HCT116 (cell line): ENCODE measurements around the gene RIPOR1. TPM values are rescaled to one million over a fixed set of nuclear protein-coding genes. Genes with fewer than 3 reads are reported as not detected.
A peak's percentile ranks its signal among the peaks of the same experiment; 100 is the strongest.

ENCODE experiments used
- ATAC-seq: fragments of 200-7000 bp; cut with Tn5 transposase; 2 replicates; pipeline ENCODE4 v1.9.1; 2020; ENCODE audit warnings: mild to moderate bottlenecking, moderate library complexity
- BruUV-seq: library from RNA; stranded (reverse); fragments of 400-500 nt; replicated peaks from 2 replicates; lab custom pipeline; 2021; lab: Mats Ljungman, UMichigan
- CTCF ChIA-PET: fragments of 300-600 bp; sonication (Branson Sonifier 250); formaldehyde crosslinking; loops from one replicate; lab custom pipeline; 2021; ENCODE audit warnings: antibody characterized with exemption; lab: Charles Lee
- POLR2A ChIA-PET: fragments of 300-600, 350-600 bp; sonication (Branson Sonifier 250); formaldehyde crosslinking; loops from one replicate; lab custom pipeline; 2021; ENCODE audit warnings: antibody characterized with exemption; lab: Charles Lee
- RAD21 ChIA-PET, 2 experiments: fragments of 300-600 bp; sonication (Branson Sonifier 250); formaldehyde crosslinking; loops; one replicate each; lab custom pipeline; 2023; ENCODE audit warnings: low total read pairs in 2 of 2; ENCODE audit not compliant: uncharacterized antibody in 2 of 2, unreplicated experiment in 2 of 2, low non-redundant PET in 1 of 2; lab: Charles Lee
- DNase-seq: peaks from one replicate; pipeline ENCODE4 v3.0.0-alpha.2; 2010; ENCODE audit warnings: low read depth, low spot score
- H2AFZ ChIP-seq: fragments of 200-600 bp; shearing (Covaris generic), sonication (generic); 2 replicates; pipeline ENCODE4 v1.6.1; 2017; ENCODE audit warnings: low read depth, mixed run types, mixed read lengths, antibody characterized with exemption, low read length; ENCODE audit not compliant: poor library complexity, severe bottlenecking
- H3K27ac ChIP-seq: 2 replicates; pipeline ENCODE4 v1.5.1; 2012; ENCODE audit warnings: low read depth, low read length
- H3K27me3 ChIP-seq: fragments of 200-600 bp; sonication (generic); 2 replicates; pipeline ENCODE4 v1.6.1; 2016; ENCODE audit warnings: mixed run types, low read length, mixed read lengths; ENCODE audit not compliant: insufficient read depth
- H3K36me3 ChIP-seq, 2 experiments: fragments of 200-500 bp in 1 of 2; fragments of 200-600 bp in 1 of 2; sonication (Bioruptor generic) in 1 of 2; sonication (generic) in 1 of 2; 2 replicates each; pipeline versions ENCODE4 v1.5.1 to v1.6.1; 2014 to 2016; ENCODE audit warnings: low read length in 2 of 2, inconsistent platforms in 1 of 2, mixed read lengths in 1 of 2, mixed run types in 1 of 2; ENCODE audit not compliant: insufficient read depth in 2 of 2, control insufficient read depth in 1 of 2
- H3K4me1 ChIP-seq, 2 experiments: fragments of 200-600 bp in 1 of 2; sonication (generic) in 1 of 2; 2 replicates each; pipeline versions ENCODE4 v1.5.1 to v1.6.1; 2012 to 2017; ENCODE audit warnings: low read length in 2 of 2, inconsistent platforms in 1 of 2, mild to moderate bottlenecking in 1 of 2, mixed read lengths in 1 of 2, mixed run types in 1 of 2, moderate library complexity in 1 of 2; ENCODE audit not compliant: insufficient read depth in 2 of 2, control insufficient read depth in 1 of 2
- H3K4me2 ChIP-seq: fragments of 200-600 bp; sonication (generic); 2 replicates; pipeline ENCODE4 v1.6.1; 2017; ENCODE audit warnings: mixed run types, low read length, mixed read lengths
- H3K4me3 ChIP-seq, 2 experiments: fragments of 200-600 bp in 1 of 2; sonication (generic) in 1 of 2; replicated peaks in 1 of 2; 2 replicates each; pipeline ENCODE4 v1.5.1; 2011 to 2016; ENCODE audit warnings: low read length in 2 of 2, control low read depth in 1 of 2, low read depth in 1 of 2, mild to moderate bottlenecking in 1 of 2, mixed read lengths in 1 of 2, mixed run types in 1 of 2
- H3K79me2 ChIP-seq: fragments of 200-600 bp; sonication (generic); 2 replicates; pipeline ENCODE4 v1.6.1; 2017; ENCODE audit warnings: mild to moderate bottlenecking, mixed run types, low read length, moderate library complexity, mixed read lengths; ENCODE audit not compliant: insufficient read depth
- H3K9ac ChIP-seq: fragments of 200-600 bp; sonication (generic); 2 replicates; pipeline ENCODE4 v1.6.1; 2016; ENCODE audit warnings: low read length, mixed read lengths
- H3K9me2 ChIP-seq: fragments of 200-600 bp; sonication (generic), shearing (Covaris generic); 2 replicates; pipeline ENCODE4 v1.6.1; 2017; ENCODE audit warnings: mixed run types, mild to moderate bottlenecking, moderate library complexity; ENCODE audit not compliant: insufficient read depth
- H3K9me3 ChIP-seq, 2 experiments: fragments of 200-500 bp in 1 of 2; fragments of 200-600 bp in 1 of 2; sonication (Bioruptor generic) in 1 of 2; sonication (generic) in 1 of 2; 2 replicates each; pipeline ENCODE4 v1.6.1; 2014 to 2017; ENCODE audit warnings: low read length in 2 of 2, mixed read lengths in 2 of 2, inconsistent platforms in 1 of 2, low read depth in 1 of 2, mild to moderate bottlenecking in 1 of 2, mixed run types in 1 of 2, moderate library complexity in 1 of 2; ENCODE audit not compliant: control insufficient read depth in 1 of 2, insufficient read depth in 1 of 2
- H4K20me1 ChIP-seq: fragments of 200-600 bp; sonication (generic), shearing (Covaris generic); 2 replicates; pipeline ENCODE4 v1.6.1; 2017; ENCODE audit warnings: mixed run types, mild to moderate bottlenecking, moderate library complexity; ENCODE audit not compliant: insufficient read depth
- CBX3 ChIP-seq: IDR thresholded peaks from 2 replicates; pipeline ENCODE4 v1.6.1; 2012; ENCODE audit warnings: low read depth
- EGR1 ChIP-seq: IDR thresholded peaks from 2 replicates; pipeline ENCODE4 v1.6.1; 2012; ENCODE audit warnings: low read depth
- ELF1 ChIP-seq: IDR thresholded peaks from 2 replicates; pipeline ENCODE4 v1.6.1; 2012; ENCODE audit warnings: low read depth, borderline replicate concordance
- EZH2 ChIP-seq: fragments of 200-600 bp; sonication (generic); IDR thresholded peaks from 2 replicates; pipeline ENCODE4 v1.6.1; 2017; ENCODE audit warnings: antibody characterized with exemption, mixed run types
- EZH2phosphoT487 ChIP-seq: fragments of 200-600 bp; IDR thresholded peaks from 2 replicates; pipeline ENCODE4 v1.6.1; 2018; ENCODE audit warnings: antibody characterized with exemption, borderline replicate concordance
- POLR2A ChIP-seq: IDR thresholded peaks from 2 replicates; pipeline ENCODE4 v1.7.0; 2011; ENCODE audit warnings: borderline replicate concordance; ENCODE audit not compliant: insufficient read depth, insufficient read length; ENCODE audit errors: extremely low read depth
- POLR2AphosphoS5 ChIP-seq: IDR thresholded peaks from 2 replicates; pipeline ENCODE4 v1.6.1; 2011; ENCODE audit warnings: mild to moderate bottlenecking, low read depth, low read length, moderate library complexity
- RAD21 ChIP-seq: IDR thresholded peaks from 2 replicates; pipeline ENCODE4 v1.6.1; 2012; ENCODE audit warnings: low read depth, mild to moderate bottlenecking
- SIN3A ChIP-seq: IDR thresholded peaks from 2 replicates; pipeline ENCODE4 v1.6.1; 2012; ENCODE audit warnings: low read depth
- TCF7L2 ChIP-seq: IDR thresholded peaks from 2 replicates; pipeline ENCODE4 v1.7.0; 2011; ENCODE audit warnings: borderline replicate concordance, inconsistent platforms; ENCODE audit not compliant: insufficient read depth, insufficient read length; ENCODE audit errors: extremely low read depth
- YY1 ChIP-seq: IDR thresholded peaks from 2 replicates; pipeline ENCODE4 v1.6.1; 2011; ENCODE audit warnings: low read length, low read depth, moderate library complexity, mild to moderate bottlenecking; ENCODE audit not compliant: insufficient replicate concordance; ENCODE audit errors: extremely low read depth
- intact Hi-C: fragments of 100-400 bp; cut with micrococcal nuclease; formaldehyde crosslinking; loops from 2 replicates; pipeline ENCODE4 v1.10.0; 2022
- total RNA-seq: library from RNA; stranded (reverse); gene quantifications from one replicate; pipeline ENCODE4 v1.2.1, GENCODE V29; 2021; ENCODE audit not compliant: unreplicated experiment
- TF ChIP-seq, protein P1 (sequence below): IDR thresholded peaks from 2 replicates; pipeline ENCODE4 v1.6.1; 2012; ENCODE audit warnings: low read depth
- TF ChIP-seq, protein P2 (sequence below): IDR thresholded peaks from 2 replicates; pipeline ENCODE4 v1.6.1; 2011; ENCODE audit warnings: mild to moderate bottlenecking, low read length, moderate library complexity; ENCODE audit not compliant: insufficient replicate concordance; ENCODE audit errors: extremely low read depth
- TF ChIP-seq, protein P3 (sequence below), 3 experiments: fragments of 200-600 bp in 1 of 3; sonication (generic) in 1 of 3; IDR thresholded peaks in 2 of 3; conservative IDR thresholded peaks in 1 of 3; 2 replicates each; pipeline ENCODE4 v1.5.1; 2012 to 2017; ENCODE audit warnings: low read depth in 2 of 3, low read length in 2 of 3, antibody characterized with exemption in 1 of 3, borderline replicate concordance in 1 of 3, control low read depth in 1 of 3, mild to moderate bottlenecking in 1 of 3, mixed read lengths in 1 of 3, mixed run types in 1 of 3, moderate library complexity in 1 of 3; ENCODE audit not compliant: insufficient read depth in 1 of 3

The RIPOR1 gene
- total RNA-seq, 1 experiment from 2014 or later = 60.0 TPM

DNA sequence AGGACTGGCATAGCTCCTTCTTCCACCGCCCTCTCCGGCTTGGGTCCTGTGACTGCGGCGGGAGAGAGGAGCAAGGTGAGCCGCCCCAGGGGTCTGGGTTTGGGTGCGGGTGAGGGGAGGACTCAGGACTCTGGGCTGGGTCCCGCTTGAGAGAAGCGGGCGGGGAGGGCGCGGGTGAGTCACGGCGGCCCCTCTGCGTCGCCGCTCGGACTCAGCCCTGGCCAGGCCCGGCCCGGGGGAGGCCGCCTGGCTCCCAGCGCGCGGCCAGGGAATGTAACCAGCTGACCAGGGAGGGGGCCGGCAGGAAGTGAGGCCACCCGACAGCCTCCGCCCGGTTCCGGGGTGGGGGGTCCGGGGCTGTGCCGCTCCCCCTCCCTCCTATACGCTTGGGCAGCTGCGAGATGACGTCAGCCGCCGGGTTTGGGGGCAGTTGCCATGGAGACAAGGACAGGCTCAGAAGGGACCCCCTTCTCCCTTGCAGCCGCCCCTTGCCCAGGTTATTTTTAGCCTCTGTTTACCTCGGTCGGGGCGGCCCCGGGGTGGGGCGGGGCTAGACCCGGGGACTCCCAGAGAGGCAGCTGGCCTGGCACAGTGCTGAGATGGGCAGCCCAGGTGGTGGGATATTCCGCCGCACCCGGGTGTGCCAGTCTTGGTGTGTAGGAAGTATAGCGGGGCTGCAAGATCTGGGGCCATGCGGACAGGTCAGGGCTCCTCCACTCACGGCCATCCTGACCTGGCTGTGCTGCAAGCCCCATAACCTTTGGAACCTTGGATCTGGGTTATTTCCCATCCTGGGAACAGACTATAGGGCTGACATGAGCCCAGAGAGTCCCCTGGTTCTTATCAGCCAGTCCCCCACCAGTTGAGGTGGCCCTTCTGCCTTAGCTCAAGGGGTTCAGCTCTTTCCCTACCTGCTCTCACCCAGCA lies 1.6 kb downstream of the RIPOR1 start:
- Histone ChIP-seq H3K79me2 (peaks cover 35% of the 10 kb centered on the region), H3K9me3 (no peaks in the 10 kb centered on the region), H3K4me2 (peak overlapping the region; percentile 99), H2AFZ (no peak overlapping the region), H3K4me3 (peak overlapping the region; percentile 77 to 91), H4K20me1 (no peaks in the 10 kb centered on the region), H3K4me1 (peaks cover 17 to 55% of the 10 kb centered on the region in 2 experiments), H3K9me2 (no peaks in the 10 kb centered on the region), H3K27ac (peak overlapping the region; percentile 90), H3K9ac (peak overlapping the region; percentile 88), H3K27me3 (no peaks in the 10 kb centered on the region), H3K36me3 (no peaks in the 10 kb centered on the region)
- CTCF ChIA-PET = interaction anchor here (5.4 kb wide), 1 partner anchor 9 kb away, joined by 37 read pairs; no protein-coding TSS in a partner anchor
- BruUV-seq = TSS peak; percentile 23
- DNase-seq (no peak), ATAC-seq (peak; percentile 25)
- intact Hi-C loops = no loop called here
- RAD21 ChIA-PET = no interaction called here
- POLR2A ChIA-PET = no interaction called here
- TF ChIP-seq YY1 (no peak), SIN3A (no peak), EGR1 (no peak), EZH2phosphoT487 (no peak), CBX3 (no peak), EZH2 (no peak), POLR2A (no peak), POLR2AphosphoS5 (no peak; the same call in 1 of the 2 replicates), RAD21 (no peak), ELF1 (no peak), TCF7L2 (no peak)
- TF ChIP-seq, protein P1, sequence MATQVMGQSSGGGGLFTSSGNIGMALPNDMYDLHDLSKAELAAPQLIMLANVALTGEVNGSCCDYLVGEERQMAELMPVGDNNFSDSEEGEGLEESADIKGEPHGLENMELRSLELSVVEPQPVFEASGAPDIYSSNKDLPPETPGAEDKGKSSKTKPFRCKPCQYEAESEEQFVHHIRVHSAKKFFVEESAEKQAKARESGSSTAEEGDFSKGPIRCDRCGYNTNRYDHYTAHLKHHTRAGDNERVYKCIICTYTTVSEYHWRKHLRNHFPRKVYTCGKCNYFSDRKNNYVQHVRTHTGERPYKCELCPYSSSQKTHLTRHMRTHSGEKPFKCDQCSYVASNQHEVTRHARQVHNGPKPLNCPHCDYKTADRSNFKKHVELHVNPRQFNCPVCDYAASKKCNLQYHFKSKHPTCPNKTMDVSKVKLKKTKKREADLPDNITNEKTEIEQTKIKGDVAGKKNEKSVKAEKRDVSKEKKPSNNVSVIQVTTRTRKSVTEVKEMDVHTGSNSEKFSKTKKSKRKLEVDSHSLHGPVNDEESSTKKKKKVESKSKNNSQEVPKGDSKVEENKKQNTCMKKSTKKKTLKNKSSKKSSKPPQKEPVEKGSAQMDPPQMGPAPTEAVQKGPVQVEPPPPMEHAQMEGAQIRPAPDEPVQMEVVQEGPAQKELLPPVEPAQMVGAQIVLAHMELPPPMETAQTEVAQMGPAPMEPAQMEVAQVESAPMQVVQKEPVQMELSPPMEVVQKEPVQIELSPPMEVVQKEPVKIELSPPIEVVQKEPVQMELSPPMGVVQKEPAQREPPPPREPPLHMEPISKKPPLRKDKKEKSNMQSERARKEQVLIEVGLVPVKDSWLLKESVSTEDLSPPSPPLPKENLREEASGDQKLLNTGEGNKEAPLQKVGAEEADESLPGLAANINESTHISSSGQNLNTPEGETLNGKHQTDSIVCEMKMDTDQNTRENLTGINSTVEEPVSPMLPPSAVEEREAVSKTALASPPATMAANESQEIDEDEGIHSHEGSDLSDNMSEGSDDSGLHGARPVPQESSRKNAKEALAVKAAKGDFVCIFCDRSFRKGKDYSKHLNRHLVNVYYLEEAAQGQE = no peak
- TF ChIP-seq, protein P2, sequence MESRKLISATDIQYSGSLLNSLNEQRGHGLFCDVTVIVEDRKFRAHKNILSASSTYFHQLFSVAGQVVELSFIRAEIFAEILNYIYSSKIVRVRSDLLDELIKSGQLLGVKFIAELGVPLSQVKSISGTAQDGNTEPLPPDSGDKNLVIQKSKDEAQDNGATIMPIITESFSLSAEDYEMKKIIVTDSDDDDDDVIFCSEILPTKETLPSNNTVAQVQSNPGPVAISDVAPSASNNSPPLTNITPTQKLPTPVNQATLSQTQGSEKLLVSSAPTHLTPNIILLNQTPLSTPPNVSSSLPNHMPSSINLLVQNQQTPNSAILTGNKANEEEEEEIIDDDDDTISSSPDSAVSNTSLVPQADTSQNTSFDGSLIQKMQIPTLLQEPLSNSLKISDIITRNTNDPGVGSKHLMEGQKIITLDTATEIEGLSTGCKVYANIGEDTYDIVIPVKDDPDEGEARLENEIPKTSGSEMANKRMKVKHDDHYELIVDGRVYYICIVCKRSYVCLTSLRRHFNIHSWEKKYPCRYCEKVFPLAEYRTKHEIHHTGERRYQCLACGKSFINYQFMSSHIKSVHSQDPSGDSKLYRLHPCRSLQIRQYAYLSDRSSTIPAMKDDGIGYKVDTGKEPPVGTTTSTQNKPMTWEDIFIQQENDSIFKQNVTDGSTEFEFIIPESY = no peak
- TF ChIP-seq, protein P3, sequence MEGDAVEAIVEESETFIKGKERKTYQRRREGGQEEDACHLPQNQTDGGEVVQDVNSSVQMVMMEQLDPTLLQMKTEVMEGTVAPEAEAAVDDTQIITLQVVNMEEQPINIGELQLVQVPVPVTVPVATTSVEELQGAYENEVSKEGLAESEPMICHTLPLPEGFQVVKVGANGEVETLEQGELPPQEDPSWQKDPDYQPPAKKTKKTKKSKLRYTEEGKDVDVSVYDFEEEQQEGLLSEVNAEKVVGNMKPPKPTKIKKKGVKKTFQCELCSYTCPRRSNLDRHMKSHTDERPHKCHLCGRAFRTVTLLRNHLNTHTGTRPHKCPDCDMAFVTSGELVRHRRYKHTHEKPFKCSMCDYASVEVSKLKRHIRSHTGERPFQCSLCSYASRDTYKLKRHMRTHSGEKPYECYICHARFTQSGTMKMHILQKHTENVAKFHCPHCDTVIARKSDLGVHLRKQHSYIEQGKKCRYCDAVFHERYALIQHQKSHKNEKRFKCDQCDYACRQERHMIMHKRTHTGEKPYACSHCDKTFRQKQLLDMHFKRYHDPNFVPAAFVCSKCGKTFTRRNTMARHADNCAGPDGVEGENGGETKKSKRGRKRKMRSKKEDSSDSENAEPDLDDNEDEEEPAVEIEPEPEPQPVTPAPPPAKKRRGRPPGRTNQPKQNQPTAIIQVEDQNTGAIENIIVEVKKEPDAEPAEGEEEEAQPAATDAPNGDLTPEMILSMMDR (IDR thresholded peaks at IDR 0.05 in 2 of 3, conservative IDR thresholded peaks at IDR 0.05 in 1 of 3; ENCODE audit: borderline replicate concordance in 1 of 3, insufficient read depth in 1 of 3, low read depth in 2 of 3, low read length in 2 of 3) = no peak
